HL-60/S4 treated with phorbol 12-myristate 13-acetate at 8.2 ng/mL for 4 days and 3 days (cell line): ENCODE results near the gene MAPK6.
"Not testable (repeated sequence)": the region's sequence is repeated elsewhere in the genome, so short reads cannot be mapped to it uniquely, and the experiment has no call there.

Experiments
- in situ Hi-C: fragments of 300-500 bp; cut with MboI; formaldehyde crosslinking; loops from 2 replicates; pipeline ENCODE4 v1.15.0; 2022; ENCODE audit warnings: low sequenced_read_pairs

The MAPK6 gene

GRCh38 chr15:52078876-52079700, 60.1 kb downstream of the MAPK6 start:
- in situ Hi-C loops, result no loop called here

GRCh38 chr15:52080031-52080430, 61.0 kb downstream of the MAPK6 start:
- in situ Hi-C loops, result no loop called here

- in situ Hi-C loops, result no loop called here
Observed at GRCh38 chr15:52080706-52081392, 61.8 kb downstream of the MAPK6 start.

- in situ Hi-C loops, result no loop called here
Observed at GRCh38 chr15:52082197-52083036, 63.4 kb downstream of the MAPK6 start.

GRCh38 chr15:52083037-52083359, 64.0 kb downstream of the MAPK6 start:
- in situ Hi-C loops, result not testable (repeated sequence)

DNA sequence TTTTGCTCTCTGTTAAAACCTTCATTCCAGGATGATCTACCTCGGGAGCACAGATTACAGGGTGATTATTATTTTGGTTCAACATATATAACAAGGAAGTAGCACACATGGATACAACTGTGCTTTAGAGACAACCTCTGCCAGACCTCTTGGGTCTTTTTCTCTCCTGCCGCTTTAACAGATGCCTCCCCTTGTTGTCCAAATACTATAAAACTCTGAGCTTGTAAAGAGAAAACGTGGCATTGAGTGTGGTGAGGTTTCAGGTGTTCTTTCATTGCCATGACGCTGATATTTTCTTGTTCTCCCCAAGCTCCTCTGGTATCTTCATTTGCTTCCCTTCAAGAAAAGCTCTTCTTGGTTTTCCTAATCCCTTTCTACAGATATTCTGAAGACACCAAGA, 64.6 kb downstream of the MAPK6 start:
- in situ Hi-C loops, result no loop called here

GRCh38 chr15:52085299-52085698, 66.3 kb downstream of the MAPK6 start:
- in situ Hi-C loops, result no loop called here

- in situ Hi-C loops, result no loop called here
Observed at GRCh38 chr15:52086011-52086786, 67.2 kb downstream of the MAPK6 start.

DNA sequence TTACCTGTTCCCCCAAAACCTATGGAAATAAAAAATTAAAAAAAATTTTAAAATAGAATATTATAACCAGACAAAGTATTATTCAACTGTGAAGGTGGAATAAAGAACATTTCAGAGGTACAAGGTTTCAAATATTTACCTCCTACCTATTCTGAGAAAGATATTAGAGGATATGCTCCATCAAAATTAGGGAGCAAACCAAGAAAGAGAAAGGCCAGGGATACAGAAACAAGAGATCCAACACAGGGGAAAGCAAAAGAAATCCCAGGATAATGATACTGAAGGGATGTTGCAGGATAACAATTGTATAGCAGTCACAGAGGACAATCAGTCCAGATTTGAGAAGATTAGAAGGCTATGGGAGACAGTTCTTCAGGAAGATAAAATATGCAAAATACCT, 71.2 kb downstream of the MAPK6 start:
- in situ Hi-C loops, result no loop called here

GRCh38 chr15:52093167-52093538, 74.1 kb downstream of the MAPK6 start:
- in situ Hi-C loops, result no loop called here

DNA sequence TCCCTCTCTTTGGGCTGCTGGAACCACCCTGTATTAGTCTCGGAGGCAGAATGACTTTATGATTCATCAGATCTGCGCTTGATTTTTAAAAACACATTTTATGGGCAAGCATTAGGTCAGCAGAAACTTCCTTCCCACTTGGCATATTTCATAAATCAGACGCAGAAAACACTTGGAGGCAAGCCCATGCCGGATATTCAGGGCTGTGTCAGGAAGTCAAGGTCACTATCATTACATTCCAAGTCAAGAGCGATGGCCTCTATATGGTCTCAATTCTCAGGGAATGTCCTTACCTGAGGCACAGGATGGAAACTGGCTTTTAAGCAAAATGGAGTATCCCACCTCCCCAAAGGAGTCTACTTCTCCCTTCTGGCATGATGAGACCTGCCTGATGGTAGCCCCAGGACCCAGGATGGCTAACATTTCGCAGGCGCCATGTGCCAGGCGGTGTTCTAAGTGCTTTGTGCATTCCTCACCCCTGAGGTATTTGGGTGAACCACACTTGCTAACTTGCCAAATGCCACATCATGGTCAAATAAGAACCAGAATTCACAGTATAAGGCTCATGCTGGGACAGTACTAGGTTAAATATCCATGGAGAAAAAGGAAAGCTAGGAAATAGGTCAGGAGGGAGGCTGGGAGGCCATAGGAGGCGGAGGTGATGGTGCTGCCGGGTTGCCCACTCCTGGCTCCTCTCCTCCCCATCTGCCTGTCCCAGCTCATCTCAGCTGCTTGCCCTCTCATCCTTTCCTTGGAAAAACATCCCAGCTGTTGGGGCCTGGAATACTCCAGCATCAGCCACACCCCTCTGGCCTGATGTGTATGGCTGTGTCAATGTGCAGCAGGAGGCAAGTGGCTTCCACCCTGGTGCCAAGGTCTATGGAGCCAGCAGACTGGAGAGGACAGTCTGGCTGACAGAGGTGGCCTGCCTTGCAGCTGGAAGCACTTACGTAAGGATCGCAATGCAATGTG, 74.8 kb downstream of the MAPK6 start:
- in situ Hi-C loops, result no loop called here

DNA sequence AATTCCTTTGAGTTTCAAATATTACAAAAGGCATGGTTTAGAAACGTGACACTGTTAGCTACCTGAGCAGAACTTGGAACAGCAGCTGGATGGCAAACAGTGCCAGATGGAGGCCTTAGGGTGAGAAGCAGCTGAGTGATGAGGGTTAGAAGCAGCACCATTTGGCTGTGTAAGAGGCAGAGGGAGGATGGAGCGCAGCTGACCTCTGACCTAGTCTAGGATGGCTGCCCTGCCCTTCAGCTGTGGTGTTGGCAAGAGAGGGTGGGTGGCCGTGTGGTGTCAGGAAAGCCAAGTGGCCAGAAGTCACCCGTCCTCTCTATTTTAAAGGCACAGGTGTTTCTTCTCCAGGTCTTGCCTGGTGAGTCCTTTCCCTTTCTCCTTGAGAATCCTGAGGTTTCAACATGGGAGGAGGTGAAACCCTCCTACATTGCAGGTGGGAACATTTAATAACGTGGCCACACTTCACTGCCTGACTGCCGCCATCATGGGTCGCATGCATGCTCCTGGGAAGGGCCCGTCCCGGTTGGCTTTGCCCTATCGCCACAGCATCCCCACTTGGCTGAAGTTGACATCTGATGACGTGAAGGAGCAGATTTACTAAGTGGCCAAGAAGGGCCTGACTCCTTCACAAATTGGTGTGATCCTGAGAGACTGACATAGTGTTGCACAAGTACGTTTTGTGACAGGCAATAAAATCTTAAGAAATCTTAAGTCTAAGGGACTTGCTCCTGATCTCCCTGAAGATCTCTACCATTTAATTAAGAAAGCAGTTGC, 76.0 kb downstream of the MAPK6 start:
- in situ Hi-C loops, result no loop called here

- in situ Hi-C loops, result no loop called here
Observed at GRCh38 chr15:52095597-52096262, 76.7 kb downstream of the MAPK6 start.

GRCh38 chr15:52096536-52096935, 77.5 kb downstream of the MAPK6 start:
- in situ Hi-C loops, result not testable (repeated sequence)

DNA sequence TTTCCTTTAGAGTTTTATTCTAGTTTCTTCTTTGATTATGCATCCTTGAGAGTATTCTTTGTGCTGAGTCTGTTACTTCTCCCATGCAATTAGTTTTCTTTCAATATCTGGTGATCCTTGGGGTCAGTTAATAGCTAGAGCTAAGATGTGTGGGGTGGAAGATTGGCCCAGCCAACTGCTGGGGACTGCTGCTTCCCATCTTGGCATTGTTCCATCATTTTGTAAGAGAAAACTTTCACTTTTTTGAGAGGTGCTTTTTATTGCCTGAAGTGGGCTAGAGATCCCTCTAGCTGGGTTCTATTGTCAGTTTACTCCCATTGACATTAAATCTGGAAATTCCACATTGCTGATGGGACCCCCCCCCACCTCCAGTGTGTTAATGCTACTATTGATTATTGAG, 78.2 kb downstream of the MAPK6 start:
- in situ Hi-C loops, result no loop called here

DNA sequence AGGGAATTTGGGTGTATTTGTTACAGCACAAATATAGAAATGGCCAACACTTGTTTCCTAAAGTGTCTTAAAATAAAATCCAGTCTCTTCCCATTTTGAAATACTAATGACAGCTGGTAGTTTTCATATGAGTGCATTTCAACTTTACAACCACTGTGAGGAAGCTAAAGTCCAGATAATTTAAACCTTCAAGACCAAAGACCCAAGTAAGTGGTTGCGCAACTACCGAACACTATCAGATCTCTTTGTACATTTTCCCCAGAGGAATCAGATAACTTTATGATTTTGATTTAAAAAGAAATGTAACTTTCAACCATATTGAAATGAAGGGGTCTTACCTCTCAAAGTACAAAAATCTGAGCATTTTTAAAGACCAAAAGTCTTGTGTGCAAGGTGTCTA, 79.3 kb downstream of the MAPK6 start:
- in situ Hi-C loops, result no loop called here

DNA sequence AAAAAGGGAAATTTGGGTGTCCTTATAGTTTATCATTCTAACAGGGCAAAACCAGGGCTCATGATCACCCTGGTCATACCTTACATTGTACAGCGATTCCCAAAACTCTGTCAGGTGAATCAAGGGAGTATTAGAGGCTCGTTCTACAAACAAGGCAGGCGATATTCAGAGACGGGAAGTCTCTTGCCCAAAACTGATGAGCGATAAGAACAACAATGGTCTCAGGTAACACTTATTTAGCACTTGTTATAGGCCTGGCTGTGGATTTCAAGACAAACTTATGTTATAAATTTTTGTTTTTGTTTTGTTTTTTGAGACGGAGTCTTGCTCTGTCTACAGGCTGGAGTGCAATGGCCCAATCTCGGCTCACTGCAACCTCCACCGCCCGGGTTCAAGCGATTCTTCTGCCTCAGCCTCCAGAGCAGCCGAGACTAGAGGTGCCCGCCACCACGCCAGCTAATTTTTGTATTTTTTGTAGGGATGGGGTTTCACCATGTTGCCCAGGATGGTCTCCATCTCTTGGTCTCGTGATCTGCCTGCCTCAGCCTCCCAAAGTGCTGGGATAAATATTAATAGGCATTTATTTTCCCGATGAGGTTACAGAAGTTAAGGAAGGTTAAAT, 80.7 kb downstream of the MAPK6 start:
- in situ Hi-C loops, result no loop called here

GRCh38 chr15:52100807-52101442, 81.9 kb downstream of the MAPK6 start:
- in situ Hi-C loops, result no loop called here
